WTC11 (cell line): ENCODE data around the gene MED13. TPM values are rescaled to one million over a fixed set of nuclear protein-coding genes. Genes with fewer than 3 reads are reported as not detected.

Experiments used
- ATAC-seq: fragments of 200-7000 bp; cut with Tn5 transposase; 2 replicates; pipeline ENCODE4 v1.10.0; 2021; ENCODE audit warnings: mild to moderate bottlenecking, moderate library complexity
- CTCF ChIA-PET: fragments of 300-600 bp; sonication (Branson Sonifier 250); formaldehyde crosslinking; loops from one replicate; lab custom pipeline; 2021; ENCODE audit warnings: antibody characterized with exemption; lab: Charles Lee
- POLR2A ChIA-PET: fragments of 350-600 bp; sonication (Branson Sonifier 250); formaldehyde crosslinking; loops from one replicate; lab custom pipeline; 2021; ENCODE audit warnings: antibody characterized with exemption; lab: Charles Lee
- DNase-seq: peaks from one replicate; pipeline ENCODE4 v3.0.0; 2021; ENCODE audit warnings: low spot score
- H3K27ac Mint-ChIP-seq: 2 replicates; pipeline ENCODE4 v1.8.0; 2021; ENCODE audit warnings: mixed read lengths
- H3K27me3 Mint-ChIP-seq: 2 replicates; pipeline ENCODE4 v1.8.0; 2021; ENCODE audit warnings: low read depth, mild to moderate bottlenecking, moderate library complexity, mixed read lengths
- H3K36me3 Mint-ChIP-seq: 2 replicates; pipeline ENCODE4 v1.8.0; 2021; ENCODE audit warnings: mixed read lengths
- H3K4me1 Mint-ChIP-seq: 2 replicates; pipeline ENCODE4 v1.8.0; 2022; ENCODE audit warnings: mixed read lengths
- H3K4me3 Mint-ChIP-seq: 2 replicates; pipeline ENCODE4 v1.8.0; 2021; ENCODE audit warnings: mild to moderate bottlenecking, moderate library complexity, mixed read lengths
- H3K9me3 Mint-ChIP-seq: 2 replicates; pipeline ENCODE4 v1.8.0; 2021; ENCODE audit warnings: mixed read lengths
- EMX1 ChIP-seq: fragments of 250-450 bp; sonication (Bioruptor Pico); IDR thresholded peaks from 2 replicates; pipeline ENCODE4 v1.8.0; 2021; ENCODE audit warnings: mild to moderate bottlenecking
- ETV6 ChIP-seq: sonication (generic); formaldehyde crosslinking; IDR thresholded peaks from 2 replicates; pipeline ENCODE4 v1.8.1; 2022; ENCODE audit warnings: mild to moderate bottlenecking, missing genetic modification reagents
- IRF2 ChIP-seq: sonication (generic); formaldehyde crosslinking; IDR thresholded peaks from 2 replicates; pipeline ENCODE4 v1.8.0; 2022; ENCODE audit warnings: low read depth, missing genetic modification reagents, borderline replicate concordance
- OVOL2 ChIP-seq: fragments of 250-450 bp; sonication (Bioruptor Pico); IDR thresholded peaks from 2 replicates; pipeline ENCODE4 v1.9.0; 2021; ENCODE audit warnings: mild to moderate bottlenecking, borderline replicate concordance
- RORB ChIP-seq: fragments of 250-450 bp; sonication (Bioruptor Pico); IDR thresholded peaks from 2 replicates; pipeline ENCODE4 v1.9.0; 2021; ENCODE audit warnings: mild to moderate bottlenecking
- TEAD4 ChIP-seq: sonication (generic); formaldehyde crosslinking; IDR thresholded peaks from 2 replicates; pipeline ENCODE4 v1.8.0; 2022; ENCODE audit warnings: mild to moderate bottlenecking, missing genetic modification reagents
- TP53 ChIP-seq: sonication (generic); formaldehyde crosslinking; IDR thresholded peaks from 2 replicates; pipeline ENCODE4 v1.8.1; 2023; ENCODE audit warnings: mild to moderate bottlenecking, missing genetic modification reagents
- total RNA-seq: library from RNA; stranded (reverse); gene quantifications from 3 replicates; pipeline ENCODE4 v1.2.3, GENCODE V29; 2021
- TF ChIP-seq, protein P1 (sequence below): fragments of 200-600 bp; IDR thresholded peaks from 2 replicates; pipeline ENCODE4 v1.8.0; 2022; ENCODE audit warnings: antibody characterized with exemption
- TF ChIP-seq, protein P2 (sequence below): sonication (generic); formaldehyde crosslinking; conservative IDR thresholded peaks from 2 replicates; pipeline ENCODE4 v1.8.1; 2023; ENCODE audit warnings: mild to moderate bottlenecking, low read depth, missing genetic modification reagents, moderate library complexity
- TF ChIP-seq, protein P3 (sequence below): sonication (generic); formaldehyde crosslinking; IDR thresholded peaks from 2 replicates; pipeline ENCODE4 v1.8.1; 2022; ENCODE audit warnings: missing genetic modification reagents, borderline replicate concordance
- TF ChIP-seq, protein P4 (sequence below): sonication (generic); formaldehyde crosslinking; IDR thresholded peaks from 2 replicates; pipeline ENCODE4 v1.8.1; 2023; ENCODE audit warnings: mild to moderate bottlenecking, moderate library complexity, missing genetic modification reagents

The MED13 gene
- total RNA-seq, 1 experiment from 2014 or later, result 39.7 TPM

DNA sequence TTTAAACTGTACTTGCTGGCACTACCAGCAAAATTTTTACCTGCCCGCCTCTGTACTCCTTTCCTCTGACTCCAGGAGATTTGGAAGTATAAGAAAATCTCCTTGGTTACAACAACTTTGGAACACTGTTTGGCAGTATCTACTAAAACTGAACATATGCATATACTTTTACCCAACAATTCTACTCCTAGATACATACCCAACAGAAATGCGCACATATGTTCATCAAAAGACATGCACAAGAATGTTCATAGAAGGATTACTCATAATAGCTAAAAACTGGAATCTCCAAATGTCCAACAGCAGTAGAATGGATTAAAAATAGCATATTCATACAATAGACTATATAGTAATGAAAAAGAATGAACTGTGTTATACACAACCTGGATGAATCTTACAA lies 21.7 kb upstream of the MED13 start:
- ChIA-PET CTCF (interaction anchor here (1.3 kb wide), 1 partner anchor 23 kb away, joined by 3 read pairs; no protein-coding TSS in a partner anchor), POLR2A (no interaction called here)

DNA sequence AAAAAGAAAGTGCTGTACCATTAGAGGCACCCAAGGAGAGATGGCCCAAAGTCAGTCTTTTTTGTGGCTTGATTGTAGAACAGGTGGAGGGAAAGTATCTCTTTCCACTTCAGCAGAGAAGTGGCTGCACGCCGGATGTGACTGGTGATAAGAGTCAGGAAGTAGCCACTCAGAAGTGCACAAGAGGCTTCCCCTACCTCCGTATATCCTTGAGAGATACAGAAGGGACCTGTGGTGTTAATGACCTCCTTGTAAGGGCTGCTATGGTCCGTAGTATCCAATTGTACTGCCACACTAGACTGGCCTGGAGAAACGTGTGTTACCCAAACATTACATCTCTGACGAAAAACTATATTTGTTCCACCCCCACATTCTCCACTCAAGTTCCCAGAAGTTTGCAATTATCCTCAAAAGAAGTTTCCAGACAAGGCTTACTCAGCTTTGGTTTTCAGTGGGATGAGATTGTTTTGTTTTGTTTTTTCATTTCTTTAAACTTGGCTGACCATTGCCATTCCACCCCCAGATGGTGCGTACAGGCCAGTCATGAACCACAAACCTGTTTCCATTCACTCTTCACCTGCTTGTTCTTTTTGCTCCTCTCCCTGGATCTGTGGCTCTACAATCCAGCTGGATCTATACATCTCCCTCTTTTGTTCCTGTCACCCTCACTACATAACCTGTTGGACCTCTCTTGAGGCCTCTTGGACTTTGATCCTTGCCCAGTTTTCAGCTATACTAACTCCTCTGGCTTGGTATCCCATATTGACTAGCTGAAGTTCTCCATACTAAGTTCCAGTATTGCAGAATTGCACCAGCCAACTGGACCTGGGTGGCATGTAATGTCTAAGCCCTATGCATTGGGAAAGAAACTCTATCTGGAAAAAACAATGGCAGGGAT lies 20.7 kb upstream of the MED13 start:
- no peak for DNase-seq
- no peak overlapping the region for H3K27ac Mint-ChIP-seq

More for the DNA sequence above, 21.7 kb upstream of the MED13 start:
- Mint-ChIP-seq H3K36me3 (no peaks in the 10 kb centered on the region), H3K27me3 (no peaks in the 10 kb centered on the region), H3K9me3 (no peaks in the 10 kb centered on the region), H3K27ac (no peak overlapping the region), H3K4me3 (no peak overlapping the region), H3K4me1 (no peaks in the 10 kb centered on the region)
- no peak for TF ChIP-seq TEAD4
- ATAC-seq (no peak), DNase-seq (no peak)

DNA sequence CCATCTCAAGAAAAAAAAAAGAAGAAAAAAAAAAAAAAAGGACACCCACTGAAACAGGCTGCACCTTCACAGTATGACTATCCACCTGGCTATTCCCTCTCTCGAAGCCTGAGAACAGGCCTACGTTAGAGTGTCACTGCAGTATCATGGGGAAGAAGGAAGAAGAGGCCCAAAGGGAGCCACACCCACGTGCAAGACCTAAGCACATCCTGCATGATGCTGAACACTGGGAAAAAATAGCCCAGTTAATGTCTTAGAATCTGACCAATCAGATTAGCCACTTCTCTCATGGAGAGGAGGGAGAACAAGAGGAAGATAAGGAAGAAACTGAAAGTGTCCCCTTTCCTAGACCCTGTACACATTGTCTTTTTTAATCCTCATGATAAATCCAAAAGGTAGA lies 19.5 kb upstream of the MED13 start:
- DNase-seq (no peak), ATAC-seq (no peak)
- Mint-ChIP-seq H3K36me3 (no peaks in the 10 kb centered on the region), H3K4me3 (no peak overlapping the region), H3K9me3 (no peaks in the 10 kb centered on the region; the same call in 1 of the 2 replicates), H3K27ac (no peak overlapping the region), H3K27me3 (no peaks in the 10 kb centered on the region), H3K4me1 (no peaks in the 10 kb centered on the region)
- TF ChIP-seq IRF2 (CRISPR knock-in tag), result no peak
- TF ChIP-seq, protein P1, sequence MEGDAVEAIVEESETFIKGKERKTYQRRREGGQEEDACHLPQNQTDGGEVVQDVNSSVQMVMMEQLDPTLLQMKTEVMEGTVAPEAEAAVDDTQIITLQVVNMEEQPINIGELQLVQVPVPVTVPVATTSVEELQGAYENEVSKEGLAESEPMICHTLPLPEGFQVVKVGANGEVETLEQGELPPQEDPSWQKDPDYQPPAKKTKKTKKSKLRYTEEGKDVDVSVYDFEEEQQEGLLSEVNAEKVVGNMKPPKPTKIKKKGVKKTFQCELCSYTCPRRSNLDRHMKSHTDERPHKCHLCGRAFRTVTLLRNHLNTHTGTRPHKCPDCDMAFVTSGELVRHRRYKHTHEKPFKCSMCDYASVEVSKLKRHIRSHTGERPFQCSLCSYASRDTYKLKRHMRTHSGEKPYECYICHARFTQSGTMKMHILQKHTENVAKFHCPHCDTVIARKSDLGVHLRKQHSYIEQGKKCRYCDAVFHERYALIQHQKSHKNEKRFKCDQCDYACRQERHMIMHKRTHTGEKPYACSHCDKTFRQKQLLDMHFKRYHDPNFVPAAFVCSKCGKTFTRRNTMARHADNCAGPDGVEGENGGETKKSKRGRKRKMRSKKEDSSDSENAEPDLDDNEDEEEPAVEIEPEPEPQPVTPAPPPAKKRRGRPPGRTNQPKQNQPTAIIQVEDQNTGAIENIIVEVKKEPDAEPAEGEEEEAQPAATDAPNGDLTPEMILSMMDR, result no peak
- no peak for TF ChIP-seq TP53 (CRISPR knock-in tag)
- TF ChIP-seq, protein P2, sequence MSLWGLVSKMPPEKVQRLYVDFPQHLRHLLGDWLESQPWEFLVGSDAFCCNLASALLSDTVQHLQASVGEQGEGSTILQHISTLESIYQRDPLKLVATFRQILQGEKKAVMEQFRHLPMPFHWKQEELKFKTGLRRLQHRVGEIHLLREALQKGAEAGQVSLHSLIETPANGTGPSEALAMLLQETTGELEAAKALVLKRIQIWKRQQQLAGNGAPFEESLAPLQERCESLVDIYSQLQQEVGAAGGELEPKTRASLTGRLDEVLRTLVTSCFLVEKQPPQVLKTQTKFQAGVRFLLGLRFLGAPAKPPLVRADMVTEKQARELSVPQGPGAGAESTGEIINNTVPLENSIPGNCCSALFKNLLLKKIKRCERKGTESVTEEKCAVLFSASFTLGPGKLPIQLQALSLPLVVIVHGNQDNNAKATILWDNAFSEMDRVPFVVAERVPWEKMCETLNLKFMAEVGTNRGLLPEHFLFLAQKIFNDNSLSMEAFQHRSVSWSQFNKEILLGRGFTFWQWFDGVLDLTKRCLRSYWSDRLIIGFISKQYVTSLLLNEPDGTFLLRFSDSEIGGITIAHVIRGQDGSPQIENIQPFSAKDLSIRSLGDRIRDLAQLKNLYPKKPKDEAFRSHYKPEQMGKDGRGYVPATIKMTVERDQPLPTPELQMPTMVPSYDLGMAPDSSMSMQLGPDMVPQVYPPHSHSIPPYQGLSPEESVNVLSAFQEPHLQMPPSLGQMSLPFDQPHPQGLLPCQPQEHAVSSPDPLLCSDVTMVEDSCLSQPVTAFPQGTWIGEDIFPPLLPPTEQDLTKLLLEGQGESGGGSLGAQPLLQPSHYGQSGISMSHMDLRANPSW, result no peak
- TF ChIP-seq, protein P3, sequence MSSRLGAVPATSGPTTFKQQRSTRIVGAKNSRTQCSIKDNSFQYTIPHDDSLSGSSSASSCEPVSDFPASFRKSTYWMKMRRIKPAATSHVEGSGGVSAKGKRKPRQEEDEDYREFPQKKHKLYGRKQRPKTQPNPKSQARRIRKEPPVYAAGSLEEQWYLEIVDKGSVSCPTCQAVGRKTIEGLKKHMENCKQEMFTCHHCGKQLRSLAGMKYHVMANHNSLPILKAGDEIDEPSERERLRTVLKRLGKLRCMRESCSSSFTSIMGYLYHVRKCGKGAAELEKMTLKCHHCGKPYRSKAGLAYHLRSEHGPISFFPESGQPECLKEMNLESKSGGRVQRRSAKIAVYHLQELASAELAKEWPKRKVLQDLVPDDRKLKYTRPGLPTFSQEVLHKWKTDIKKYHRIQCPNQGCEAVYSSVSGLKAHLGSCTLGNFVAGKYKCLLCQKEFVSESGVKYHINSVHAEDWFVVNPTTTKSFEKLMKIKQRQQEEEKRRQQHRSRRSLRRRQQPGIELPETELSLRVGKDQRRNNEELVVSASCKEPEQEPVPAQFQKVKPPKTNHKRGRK, result no peak
- TF ChIP-seq EMX1, result no peak
- ChIA-PET POLR2A (no interaction called here), CTCF (interaction anchor here (1.5 kb wide), 1 partner anchor 25 kb away, joined by 7 read pairs; no protein-coding TSS in a partner anchor)

More for the DNA sequence above, 20.7 kb upstream of the MED13 start:
- Mint-ChIP-seq H3K4me3 (no peak overlapping the region), H3K9me3 (no peaks in the 10 kb centered on the region), H3K27me3 (no peaks in the 10 kb centered on the region), H3K4me1 (no peaks in the 10 kb centered on the region), H3K36me3 (no peaks in the 10 kb centered on the region)
- TF ChIP-seq ETV6 (CRISPR knock-in tag), result no peak
- TF ChIP-seq, protein P2, result no peak
- TF ChIP-seq RORB, result no peak
- no peak for TF ChIP-seq OVOL2
- TF ChIP-seq, protein P4, sequence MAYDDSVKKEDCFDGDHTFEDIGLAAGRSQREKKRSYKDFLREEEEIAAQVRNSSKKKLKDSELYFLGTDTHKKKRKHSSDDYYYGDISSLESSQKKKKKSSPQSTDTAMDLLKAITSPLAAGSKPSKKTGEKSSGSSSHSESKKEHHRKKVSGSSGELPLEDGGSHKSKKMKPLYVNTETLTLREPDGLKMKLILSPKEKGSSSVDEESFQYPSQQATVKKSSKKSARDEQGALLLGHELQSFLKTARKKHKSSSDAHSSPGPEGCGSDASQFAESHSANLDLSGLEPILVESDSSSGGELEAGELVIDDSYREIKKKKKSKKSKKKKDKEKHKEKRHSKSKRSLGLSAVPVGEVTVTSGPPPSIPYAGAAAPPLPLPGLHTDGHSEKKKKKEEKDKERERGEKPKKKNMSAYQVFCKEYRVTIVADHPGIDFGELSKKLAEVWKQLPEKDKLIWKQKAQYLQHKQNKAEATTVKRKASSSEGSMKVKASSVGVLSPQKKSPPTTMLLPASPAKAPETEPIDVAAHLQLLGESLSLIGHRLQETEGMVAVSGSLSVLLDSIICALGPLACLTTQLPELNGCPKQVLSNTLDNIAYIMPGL (CRISPR knock-in tag), result no peak
- TF ChIP-seq, protein P3, result no peak
- TF ChIP-seq TP53 (CRISPR knock-in tag), result no peak
- POLR2A ChIA-PET, result no interaction called here
- no peak for ATAC-seq
- CTCF ChIA-PET, result interaction anchor here (1.3 kb wide), 1 partner anchor 24 kb away, joined by 3 read pairs; no protein-coding TSS in a partner anchor
